Measurements from ENCODE around the gene DOCK3. TPM values are rescaled to one million over a fixed set of nuclear protein-coding genes. Genes with fewer than 3 reads are reported as not detected.
"Not testable (repeated sequence)": the region's sequence is repeated elsewhere in the genome, so short reads cannot be mapped to it uniquely, and the experiment has no call there.

DOCK3 gene
- total RNA-seq, 1 donor from 2014 or later, result 3.9 TPM

GRCh38 chr3:51295625-51296024 is 620.9 kb downstream of the DOCK3 start:
- intact Hi-C loops (cut with DNase I), result no loop called here
- ATAC-seq, result no peak
- no peak for DNase-seq (ENCODE audit: missing footprints)

GRCh38 chr3:51297333-51297732 is 622.6 kb downstream of the DOCK3 start:
- intact Hi-C loops (cut with DNase I), result no loop called here
- DNase-seq (ENCODE audit: missing footprints) (no peak), ATAC-seq (no peak)

GRCh38 chr3:51304230-51304629 is 629.5 kb downstream of the DOCK3 start:
- intact Hi-C loops (cut with DNase I), result no loop called here
- ATAC-seq (no peak), DNase-seq (ENCODE audit: missing footprints) (no peak)

GRCh38 chr3:51306093-51306492 is 631.4 kb downstream of the DOCK3 start:
- no peak for ATAC-seq
- intact Hi-C loops (cut with DNase I), result no loop called here

GRCh38 chr3:51307458-51307857 is 632.7 kb downstream of the DOCK3 start:
- DNase-seq (ENCODE audit: missing footprints) (no peak), ATAC-seq (no peak)
- intact Hi-C loops (cut with DNase I), result no loop called here

More at GRCh38 chr3:51306093-51306492, 631.4 kb downstream of the DOCK3 start:
- DNase-seq (ENCODE audit: missing footprints), result no peak

GRCh38 chr3:51307945-51308607 is 633.3 kb downstream of the DOCK3 start:
- DNase-seq (ENCODE audit: missing footprints); ATAC-seq; intact Hi-C loops (cut with DNase I): not testable (repeated sequence)

- DNase-seq (ENCODE audit: missing footprints) (no peak), ATAC-seq (no peak)
- intact Hi-C loops (cut with DNase I), result no loop called here
Observed at GRCh38 chr3:51311055-51311454, 636.3 kb downstream of the DOCK3 start.

GRCh38 chr3:51328206-51328605 is 653.5 kb downstream of the DOCK3 start:
- DNase-seq (ENCODE audit: missing footprints) (no peak), ATAC-seq (no peak)
- intact Hi-C loops (cut with DNase I), result no loop called here

GRCh38 chr3:51330046-51330445 is 655.3 kb downstream of the DOCK3 start:
- DNase-seq (ENCODE audit: missing footprints), result no peak
- intact Hi-C loops (cut with DNase I), result no loop called here
- ATAC-seq, result no peak

- ATAC-seq, result no peak
- intact Hi-C loops (cut with DNase I), result no loop called here
- no peak for DNase-seq (ENCODE audit: missing footprints)
Observed at GRCh38 chr3:51332156-51332555, 657.4 kb downstream of the DOCK3 start.

GRCh38 chr3:51333021-51333420 is 658.3 kb downstream of the DOCK3 start:
- DNase-seq (ENCODE audit: missing footprints) (no peak), ATAC-seq (no peak)
- intact Hi-C loops (cut with DNase I), result no loop called here

- intact Hi-C loops (cut with DNase I), result no loop called here
- no peak for DNase-seq (ENCODE audit: missing footprints)
- ATAC-seq, result no peak
Observed at GRCh38 chr3:51336261-51336660, 661.5 kb downstream of the DOCK3 start.

- DNase-seq (ENCODE audit: missing footprints) (no peak), ATAC-seq (no peak)
- intact Hi-C loops (cut with DNase I), result no loop called here
Observed at GRCh38 chr3:51337666-51338065, 662.9 kb downstream of the DOCK3 start.

- intact Hi-C loops (cut with DNase I), result no loop called here
- no peak for DNase-seq (ENCODE audit: missing footprints)
- ATAC-seq, result no peak
Observed at GRCh38 chr3:51338632-51339031, 663.9 kb downstream of the DOCK3 start.

- intact Hi-C loops (cut with DNase I), result no loop called here
- DNase-seq (ENCODE audit: missing footprints), result no peak
- peak; percentile 64 for ATAC-seq
Observed at GRCh38 chr3:51340013-51340829, 665.5 kb downstream of the DOCK3 start.

GRCh38 chr3:51340989-51341636 is 666.4 kb downstream of the DOCK3 start:
- DNase-seq (ENCODE audit: missing footprints), result no peak
- peak; percentile 24 for ATAC-seq
- intact Hi-C loops (cut with DNase I), result no loop called here

- intact Hi-C loops (cut with DNase I), result no loop called here
- DNase-seq (ENCODE audit: missing footprints) (no peak), ATAC-seq (no peak)
Observed at GRCh38 chr3:51343918-51344687, 669.4 kb downstream of the DOCK3 start.

- intact Hi-C loops (cut with DNase I), result no loop called here
- DNase-seq (ENCODE audit: missing footprints), result no peak
- no peak for ATAC-seq
Observed at GRCh38 chr3:51350751-51351150, 676.0 kb downstream of the DOCK3 start.

- no peak for ATAC-seq
- no peak for DNase-seq (ENCODE audit: missing footprints)
- intact Hi-C loops (cut with DNase I), result no loop called here
Observed at GRCh38 chr3:51353131-51353530, 678.4 kb downstream of the DOCK3 start.

Data from Right ventricle myocardium inferior (tissue), 1 donor.